Stimulated activated CD8-positive, alpha-beta memory T cell treated with anti-CD3 and anti-CD28 coated beads, Interleukin-2, amount 100 ng/mL, for 48 hours (primary cell): Measurements from ENCODE around the gene HS6ST1.

Source experiments
- DNase-seq, 2 donors: peaks; one replicate each; pipeline ENCODE4 v3.0.0-alpha.2; 2020; ENCODE audit warnings: low read depth in 2 of 2

HS6ST1 gene

GRCh38 chr2:128299628-128300027, 19.0 kb downstream of the HS6ST1 start:
- no peak for DNase-seq

DNA sequence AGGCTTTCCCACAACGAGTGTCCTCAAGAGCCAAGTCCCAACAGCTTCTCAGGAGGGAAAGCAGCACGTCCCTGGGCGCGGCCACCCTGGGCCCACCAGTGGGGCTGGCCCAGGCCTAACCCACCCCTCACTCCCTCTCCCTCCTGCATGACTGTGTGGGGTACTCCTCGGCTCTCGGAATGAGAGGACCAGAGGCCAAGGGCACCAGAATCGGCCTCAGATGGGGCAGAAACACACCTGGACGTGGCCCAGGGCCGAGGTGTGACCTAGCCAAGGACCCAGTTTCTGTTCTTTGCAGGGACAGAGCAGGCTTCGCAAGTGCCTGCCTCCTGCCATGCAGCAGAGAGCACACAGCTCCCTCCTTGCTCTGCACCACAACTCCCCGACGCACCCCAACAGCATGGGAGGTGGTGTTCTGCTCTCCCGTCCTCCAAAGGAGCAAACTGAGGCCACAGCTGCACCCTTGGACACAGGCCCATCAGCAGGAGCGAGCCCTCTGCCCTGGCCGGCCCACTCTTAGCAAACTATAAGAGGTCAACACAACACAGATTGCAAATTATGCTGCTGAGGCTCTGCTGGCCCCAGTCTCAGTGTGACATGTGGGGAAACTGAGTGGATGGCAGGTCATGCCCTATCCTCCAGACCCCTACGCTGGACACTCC, 19.7 kb downstream of the HS6ST1 start:
- no peak for DNase-seq

GRCh38 chr2:128298286-128298685, 20.4 kb downstream of the HS6ST1 start:
- DNase-seq: no peak

DNA sequence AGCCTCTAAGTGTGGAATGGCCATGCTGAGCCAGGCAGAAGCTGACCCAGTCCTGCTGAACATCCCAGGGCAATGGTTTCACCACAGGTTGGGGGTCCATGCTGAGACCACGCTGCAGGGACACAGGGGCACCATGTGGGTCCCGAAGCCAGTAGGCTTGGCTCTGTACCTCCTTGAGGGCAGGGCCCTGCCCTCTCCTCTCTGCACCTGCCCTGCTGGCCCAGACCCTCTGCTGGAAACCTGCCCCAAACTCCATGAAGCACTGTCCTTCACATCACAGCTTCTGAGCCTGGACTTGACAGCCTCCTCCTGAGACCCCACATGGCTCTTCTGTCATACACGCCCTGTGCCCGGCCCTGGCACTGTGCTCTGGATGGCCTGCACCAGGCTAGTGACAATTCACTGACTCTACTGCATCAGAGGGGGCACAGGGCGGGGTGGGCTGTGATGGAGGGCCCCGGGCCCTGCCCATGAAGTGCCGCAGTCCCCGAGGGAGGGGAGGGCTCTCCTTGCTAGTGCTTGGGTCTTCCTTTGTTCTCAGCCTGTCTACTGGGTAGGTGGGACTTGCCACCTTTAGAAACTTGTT, 24.7 kb downstream of the HS6ST1 start:
- DNase-seq: no peak

GRCh38 chr2:128293426-128293755, 25.3 kb downstream of the HS6ST1 start:
- no peak for DNase-seq

DNA sequence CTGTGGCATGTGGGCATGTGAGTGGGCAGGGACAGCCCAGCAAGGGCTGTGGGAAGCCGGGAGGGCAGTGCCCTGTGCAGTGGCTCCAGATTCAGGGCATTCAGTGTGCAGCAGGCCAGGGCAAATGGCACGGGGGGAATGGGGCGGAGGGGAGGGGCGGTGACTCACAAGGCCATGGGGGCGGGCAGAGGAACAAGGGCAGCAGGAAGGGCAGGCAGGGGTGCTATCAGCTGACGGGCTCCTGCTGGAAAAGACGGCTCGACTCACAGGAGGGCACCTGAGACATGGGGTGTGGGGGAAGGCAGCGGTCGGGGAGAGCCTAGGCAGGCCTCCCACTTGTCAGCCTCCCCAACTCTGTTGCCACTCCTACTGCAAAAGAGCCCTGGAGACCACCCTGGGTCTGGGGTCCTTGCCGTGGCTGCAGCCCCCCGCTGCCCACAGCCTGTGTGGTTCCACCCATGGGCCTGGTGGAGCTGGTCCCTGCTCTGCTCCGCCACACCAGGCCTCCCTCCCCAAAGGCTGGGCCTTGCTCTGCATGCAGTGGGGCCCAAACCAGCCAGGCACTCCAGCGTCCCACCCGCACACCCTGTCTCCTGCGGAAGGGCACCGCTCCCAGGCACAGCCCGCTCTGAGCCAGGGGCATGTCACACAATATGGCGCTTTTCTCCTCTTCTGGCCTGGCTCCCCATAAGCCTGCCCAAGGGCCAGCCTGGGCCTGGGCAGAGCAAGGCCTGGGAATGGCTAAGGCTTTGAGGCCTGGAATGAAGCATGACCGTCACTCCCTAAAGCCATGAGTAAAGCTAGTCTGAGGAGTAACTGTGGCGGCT, 25.9 kb downstream of the HS6ST1 start:
- no peak for DNase-seq

DNA sequence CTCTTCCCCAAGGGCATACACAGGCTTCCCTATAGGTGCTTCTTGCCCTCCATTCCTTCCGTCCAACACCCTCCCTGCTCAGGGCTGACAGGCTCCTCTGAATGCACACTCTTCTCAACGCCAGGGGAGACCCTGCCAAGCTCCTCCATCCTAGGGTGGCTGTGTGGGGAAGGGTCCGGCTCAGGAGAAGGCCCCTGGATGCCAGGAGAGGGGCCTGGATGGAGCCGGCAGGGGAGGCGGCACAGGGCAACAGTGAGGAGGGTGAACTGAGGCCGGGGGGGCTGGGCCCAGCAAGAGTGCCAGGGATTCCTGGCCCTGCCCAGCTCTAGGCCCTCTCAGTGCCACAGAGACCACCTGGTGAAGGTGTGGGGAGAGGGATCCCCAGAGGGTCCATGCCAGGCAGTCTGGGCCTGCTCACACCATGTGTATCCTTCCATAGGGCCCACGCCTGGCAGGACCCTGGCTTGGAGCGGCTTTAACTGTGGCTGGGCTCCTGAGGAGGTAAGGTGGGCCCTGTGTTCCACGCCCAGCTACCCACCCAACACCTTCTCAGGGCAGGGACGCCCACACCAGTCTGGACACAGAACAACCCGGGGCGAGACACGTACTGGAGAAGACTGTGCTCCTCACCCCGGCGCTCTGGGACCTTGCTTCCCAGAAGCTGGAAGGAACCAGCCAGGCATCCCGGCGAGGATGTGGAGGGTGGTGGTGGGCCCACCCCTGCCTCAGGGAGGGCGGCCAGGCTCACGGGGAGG, 26.6 kb downstream of the HS6ST1 start:
- no peak for DNase-seq

GRCh38 chr2:128291161-128291843, 27.4 kb downstream of the HS6ST1 start:
- DNase-seq: no peak

GRCh38 chr2:128290356-128290755, 28.3 kb downstream of the HS6ST1 start:
- no peak for DNase-seq

- no peak for DNase-seq
These were observed 29.2 kb downstream of the HS6ST1 start for GRCh38 chr2:128289439-128289838.

GRCh38 chr2:128288781-128289180, 29.9 kb downstream of the HS6ST1 start:
- DNase-seq: no peak

DNA sequence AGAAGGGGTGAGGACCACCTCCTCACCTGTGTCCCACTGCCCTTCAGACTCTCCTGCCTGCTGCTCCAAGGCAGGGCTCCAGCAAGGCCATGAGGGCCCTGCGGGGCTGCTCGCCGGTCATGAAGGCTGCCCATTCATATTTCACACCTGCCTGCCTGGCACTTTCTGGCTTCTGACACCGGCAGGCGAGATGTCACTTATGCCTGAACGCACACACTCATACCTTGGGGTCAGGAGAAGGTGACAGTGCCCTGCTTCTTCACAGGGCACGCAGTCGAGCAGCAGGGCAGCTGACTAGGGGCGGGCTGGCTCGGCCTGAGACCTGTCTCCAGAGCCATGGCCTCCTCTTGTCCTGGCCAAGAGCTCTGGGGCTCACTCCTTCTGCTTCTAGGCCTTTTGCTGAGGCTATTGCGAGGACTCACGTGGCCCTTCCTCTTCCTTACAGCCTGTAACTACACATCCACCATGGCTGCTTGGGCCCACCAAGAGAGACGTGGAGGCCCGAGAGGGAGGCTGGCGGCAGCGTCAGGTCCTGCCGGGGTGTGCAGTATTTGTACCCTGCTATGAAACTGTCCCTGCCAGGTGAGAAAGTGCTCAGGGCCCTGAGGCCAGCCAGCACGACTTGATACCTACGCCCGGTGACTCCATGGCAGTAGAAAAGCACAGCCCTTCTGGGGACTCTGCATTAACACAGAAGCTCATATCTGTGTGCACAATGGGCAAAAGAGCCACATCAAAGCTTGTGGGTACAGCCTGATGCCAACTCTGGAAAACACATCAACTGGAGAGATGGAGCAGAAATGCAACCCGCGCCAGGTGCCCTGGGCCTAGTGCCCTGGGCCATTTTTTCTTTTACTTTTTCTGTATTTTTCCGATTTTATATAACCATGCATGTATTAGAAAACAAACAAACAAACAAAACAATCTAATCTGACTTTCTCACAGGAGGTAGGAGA, 30.6 kb downstream of the HS6ST1 start:
- no peak for DNase-seq

DNA sequence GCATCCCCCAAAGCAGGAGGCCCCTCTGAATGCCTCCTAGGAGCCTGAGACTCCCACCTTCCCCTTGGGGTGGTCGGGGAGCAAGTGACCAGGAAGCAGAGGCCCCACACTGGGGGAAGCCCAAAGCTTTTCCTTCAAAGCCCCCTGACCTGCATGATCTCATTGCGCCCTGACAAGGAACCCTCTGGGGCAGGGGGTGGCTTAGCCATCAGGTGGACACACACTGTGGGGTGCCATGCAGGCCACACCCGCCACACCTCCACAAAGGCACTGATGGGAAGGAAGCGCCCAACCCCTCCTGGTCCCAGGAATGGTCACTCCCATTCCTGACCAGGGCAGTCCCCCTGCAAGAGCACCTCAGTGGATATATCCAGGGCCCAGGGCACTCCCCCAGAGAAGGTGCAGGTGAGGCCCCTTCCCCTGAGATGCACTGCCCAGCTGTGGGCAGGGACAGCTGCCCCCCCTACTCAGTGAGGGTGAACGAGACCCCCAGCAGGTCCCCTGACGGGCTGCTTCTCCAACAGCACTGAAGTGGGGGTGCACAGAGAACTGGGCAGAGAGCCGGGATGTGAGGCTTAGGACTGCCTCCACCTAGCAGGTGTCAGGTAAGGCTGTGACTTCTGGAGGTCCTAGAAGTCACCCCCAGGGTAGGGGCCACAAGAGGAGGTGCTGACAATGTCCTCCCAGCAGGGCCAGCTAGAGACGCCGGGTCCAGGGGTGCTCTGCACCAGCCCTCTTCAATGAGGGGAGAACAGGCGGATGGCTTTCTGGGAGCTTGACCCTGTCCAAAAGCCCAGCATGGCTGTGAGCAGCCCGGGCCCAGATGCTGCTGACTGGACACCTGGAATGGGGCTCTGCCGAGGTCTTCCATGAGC, 31.5 kb downstream of the HS6ST1 start:
- no peak for DNase-seq

GRCh38 chr2:128286011-128286721, 32.5 kb downstream of the HS6ST1 start:
- DNase-seq: no peak

DNA sequence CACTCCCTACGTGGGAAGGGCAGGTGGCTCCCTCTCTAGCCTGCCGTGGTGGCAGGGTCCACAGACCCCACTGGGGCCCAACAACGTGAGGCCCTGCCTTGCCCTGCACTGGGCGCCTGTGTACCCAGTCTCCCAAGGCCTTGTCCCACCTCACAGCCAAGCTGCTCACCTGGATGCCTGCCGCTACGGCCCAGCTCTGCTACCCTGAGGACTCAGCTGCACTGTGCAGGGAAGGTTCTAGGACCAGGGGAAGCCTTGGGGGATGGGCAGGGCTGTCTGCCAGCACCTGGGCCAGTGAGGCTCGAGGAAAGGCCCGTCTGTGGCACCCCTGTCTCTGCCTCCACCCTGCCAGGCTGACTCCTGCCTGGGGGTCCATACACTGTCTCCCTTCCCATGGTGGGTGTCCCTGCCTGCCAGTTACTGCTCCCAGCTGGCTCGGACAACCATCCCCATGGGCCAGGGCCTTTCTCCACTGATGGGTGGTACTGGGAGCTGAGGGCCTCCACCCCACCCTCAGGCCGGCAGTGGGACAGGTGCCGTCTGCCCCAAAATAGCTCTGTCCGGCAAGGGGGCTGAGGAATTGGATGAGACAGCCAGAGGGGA, 33.2 kb downstream of the HS6ST1 start:
- DNase-seq: no peak

- no peak for DNase-seq
These were observed 33.8 kb downstream of the HS6ST1 start for GRCh38 chr2:128284841-128285240.

DNA sequence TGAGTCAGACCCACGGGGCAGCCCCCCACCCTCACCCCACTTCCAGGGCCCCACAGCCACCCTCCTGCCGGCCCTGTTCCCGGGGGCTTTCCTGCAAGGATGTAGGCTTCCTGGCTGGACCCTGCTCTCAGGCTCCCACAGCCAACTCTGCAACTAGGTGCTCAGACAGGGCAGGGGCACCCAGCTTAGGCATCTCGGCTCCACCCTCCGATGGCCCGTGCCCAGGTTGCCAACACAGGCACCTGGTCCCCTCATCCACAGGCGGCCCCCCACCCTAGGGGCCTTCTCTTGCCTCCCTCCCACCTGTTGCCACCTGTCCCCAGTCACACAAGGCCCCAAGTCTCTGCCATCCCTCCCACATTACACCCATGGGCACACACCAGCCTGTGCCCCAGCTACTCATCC, 34.6 kb downstream of the HS6ST1 start:
- no peak for DNase-seq

DNA sequence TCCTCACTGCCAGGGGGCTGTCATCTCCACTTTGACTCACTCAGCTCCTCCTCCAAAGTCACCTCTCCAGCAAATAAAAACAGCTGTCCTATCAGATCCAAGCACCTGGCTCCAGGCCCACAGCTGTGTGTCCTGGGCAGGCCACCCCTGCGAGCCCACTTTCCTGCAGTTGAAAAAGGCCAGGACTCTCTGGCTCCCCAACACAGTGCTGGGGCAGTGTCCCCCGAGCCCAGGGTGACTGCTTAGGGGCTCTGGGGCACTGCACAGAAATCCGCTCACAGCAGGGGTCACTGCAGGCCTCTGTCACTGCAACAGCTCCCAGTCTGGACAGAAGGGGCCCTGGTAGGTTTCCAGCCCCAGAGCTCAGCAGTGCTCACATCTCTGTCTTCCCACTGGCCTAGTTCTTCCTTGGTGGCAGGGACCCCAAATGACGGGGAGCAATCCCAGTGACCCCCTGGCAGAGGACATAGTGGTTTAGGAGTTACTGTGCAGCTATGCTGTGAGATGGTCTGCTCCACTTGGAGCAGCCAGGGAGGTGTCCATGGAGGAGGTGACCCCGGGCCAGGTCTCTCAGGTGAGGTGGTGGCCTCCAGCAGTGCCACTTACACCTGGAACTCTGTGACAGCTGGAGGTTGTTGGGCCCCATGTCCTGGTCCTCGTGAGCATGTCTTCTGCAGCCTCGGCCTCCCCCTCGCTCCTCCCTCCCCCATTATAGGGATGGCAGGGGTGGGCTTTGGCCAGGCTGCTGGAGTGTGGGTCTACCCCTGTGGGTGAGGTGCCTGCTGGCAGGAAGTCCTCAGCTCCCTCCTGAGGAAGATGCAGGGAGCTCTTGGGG, 35.5 kb downstream of the HS6ST1 start:
- no peak for DNase-seq
